Activated CD4-positive, alpha-beta T cell treated with anti-CD3 and anti-CD28 coated beads for 48 hours (primary cell): ENCODE measurements around the gene TGM5.
"Not testable (repeated sequence)": the region's sequence is repeated elsewhere in the genome, so short reads cannot be mapped to it uniquely, and the experiment has no call there.

Experiments used
- DNase-seq: peaks from one replicate; pipeline ENCODE4 v3.0.0-alpha.2; 2020

Gene TGM5

DNA sequence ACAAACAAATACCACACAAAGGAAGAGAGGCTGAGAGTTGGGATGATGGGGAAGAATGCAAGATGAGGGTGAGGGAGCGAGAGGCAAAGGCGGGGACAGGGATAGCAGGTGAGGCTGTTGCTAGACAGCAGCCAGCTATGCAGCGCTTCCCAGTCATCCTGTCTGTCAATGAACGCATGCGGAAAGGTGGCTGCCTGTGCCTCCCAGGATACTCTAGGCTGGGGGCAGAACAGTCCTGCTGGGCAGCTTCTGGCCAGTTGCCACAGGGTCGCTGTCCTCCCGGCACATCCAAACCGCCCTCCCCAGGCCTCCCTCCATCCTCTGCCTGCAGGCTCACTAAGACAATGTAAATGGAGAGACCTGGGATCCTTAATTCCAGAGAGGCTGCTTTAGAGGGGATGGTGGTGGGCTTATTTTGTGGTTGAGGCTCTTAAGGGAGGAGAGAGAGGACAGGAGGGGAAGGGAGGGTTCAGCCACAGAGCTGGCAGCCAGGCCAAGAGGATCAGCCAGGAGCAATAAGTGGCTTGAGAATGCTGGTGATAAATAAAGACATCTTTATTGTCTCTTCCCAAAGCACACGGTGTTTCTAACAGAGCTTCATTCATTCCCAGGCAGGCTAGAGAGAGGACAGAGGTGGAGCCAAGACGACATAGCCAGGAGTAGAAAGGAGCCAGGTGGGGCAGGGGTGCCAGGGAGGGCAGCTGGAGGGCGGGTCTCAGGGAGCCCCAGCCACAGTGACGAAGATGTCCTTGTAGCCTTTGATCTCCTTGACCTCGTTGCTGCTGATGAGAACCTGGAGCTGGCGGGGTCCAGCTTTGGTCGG, 9.2 kb upstream of the TGM5 start:
- DNase-seq = no peak

DNA sequence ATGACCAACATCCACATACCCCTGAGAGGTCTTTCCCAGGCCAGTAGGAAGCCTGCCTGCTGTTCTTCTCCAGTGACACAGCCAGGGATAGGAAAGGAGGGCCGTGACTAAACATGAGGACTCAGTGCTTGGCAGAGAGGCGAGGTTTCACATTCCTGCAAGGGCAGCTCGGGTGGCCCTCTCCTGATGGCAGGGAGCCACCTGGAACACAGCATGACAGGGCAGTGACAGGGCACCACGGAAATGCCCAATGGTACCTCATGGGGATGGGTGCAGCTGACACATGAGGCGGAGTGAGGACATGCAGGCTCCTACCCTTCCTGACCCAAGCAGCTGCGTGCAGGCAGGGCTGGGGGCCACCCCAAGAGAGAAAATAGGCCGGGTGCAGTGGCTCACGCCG, 7.4 kb upstream of the TGM5 start:
- no peak for DNase-seq

DNA sequence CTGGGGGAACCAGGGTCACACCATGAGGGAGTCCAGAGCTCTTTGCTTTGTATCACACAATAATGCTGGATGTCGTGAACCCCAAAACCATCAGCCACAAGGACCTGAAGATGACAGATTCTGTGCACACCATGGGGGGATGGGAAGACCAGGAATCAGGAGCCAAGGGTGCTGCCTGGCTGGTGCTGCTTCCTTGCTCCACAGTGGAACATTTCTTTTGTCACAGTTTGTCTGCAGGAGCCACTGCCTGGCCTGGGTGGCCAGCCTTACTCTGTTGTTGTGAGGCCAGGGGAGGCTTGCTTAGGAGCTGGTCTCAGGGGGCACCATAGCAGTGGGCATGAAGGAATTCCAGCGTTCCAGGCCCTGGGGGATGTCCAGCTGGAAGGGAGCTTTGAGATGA, 6.5 kb upstream of the TGM5 start:
- DNase-seq = no peak

DNA sequence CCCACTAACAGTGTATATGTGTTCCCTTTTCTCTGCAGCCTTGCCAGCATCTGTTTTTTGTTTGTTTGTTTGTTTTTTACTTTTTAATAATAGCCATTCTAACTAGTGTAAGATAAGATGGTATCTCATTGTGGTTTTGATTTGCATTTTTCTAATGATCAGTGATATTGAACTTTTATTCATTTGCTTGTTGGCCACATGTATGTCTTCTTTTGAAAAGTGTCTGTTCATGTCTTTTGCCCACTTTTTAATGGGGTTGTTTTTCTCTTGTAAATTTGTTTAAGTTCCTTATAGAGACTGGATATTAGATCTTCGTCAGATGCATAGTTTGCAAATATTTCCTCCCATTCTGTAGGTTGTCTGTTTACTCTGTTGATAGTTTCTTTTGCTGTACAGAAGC, 5.2 kb upstream of the TGM5 start:
- not testable (repeated sequence) for DNase-seq

DNA sequence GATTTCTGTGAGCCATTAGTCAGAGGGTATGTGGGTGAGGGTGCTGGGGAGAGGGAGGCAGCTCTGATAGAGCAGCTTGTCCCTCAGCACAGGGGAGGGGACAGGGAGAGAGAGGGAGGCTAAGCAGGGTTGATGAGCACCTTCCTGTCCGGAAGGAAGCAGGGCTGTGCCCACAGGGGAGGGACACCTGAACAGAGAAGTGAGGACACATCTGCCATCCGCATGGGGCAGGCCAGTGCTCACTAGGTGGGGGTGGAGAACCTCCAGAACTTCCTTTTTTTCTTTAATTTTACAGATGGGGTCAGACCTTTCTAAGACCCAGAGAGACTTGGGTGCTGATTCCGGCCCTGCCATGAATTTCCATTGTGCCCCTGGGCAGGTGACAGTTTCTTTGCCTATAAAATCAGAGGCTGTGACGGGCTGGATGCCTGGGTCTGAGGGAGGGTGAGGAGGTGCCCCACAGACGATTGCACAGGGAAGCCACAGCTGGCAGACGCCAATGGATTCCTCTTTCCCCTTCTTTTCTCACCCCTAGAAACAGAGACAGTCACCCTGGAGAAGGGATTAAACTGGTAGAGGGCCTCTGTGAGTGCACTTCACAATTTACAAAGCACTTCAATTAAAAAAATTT, 4.1 kb upstream of the TGM5 start:
- DNase-seq = no peak

DNA sequence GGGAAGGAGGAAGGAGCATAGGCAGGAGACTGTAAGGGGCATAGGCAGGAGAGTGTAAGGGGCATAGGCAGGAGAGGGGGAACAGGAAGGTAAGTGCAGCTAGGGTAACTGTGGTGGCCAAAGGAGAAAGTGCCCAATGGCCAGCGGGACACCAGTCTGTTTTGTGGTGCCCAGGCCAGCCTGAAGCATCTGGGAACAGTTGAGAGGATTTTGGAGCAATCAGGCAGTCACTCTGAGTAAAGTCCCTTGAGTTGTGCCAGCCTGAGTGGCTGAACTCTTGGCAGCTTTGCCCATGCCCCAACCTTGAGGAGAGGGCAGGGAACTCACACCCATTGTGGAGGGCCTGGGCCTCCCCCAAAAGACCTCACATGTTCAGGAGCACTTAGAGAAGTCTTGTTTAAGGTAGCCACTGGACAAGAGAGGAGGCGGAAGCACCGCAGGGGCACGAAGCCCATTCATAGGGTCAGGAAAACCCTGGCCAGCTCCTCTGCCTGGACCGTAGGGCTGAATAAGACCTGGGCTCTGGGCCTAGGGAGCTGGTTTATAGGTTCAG, 3.5 kb upstream of the TGM5 start:
- no peak for DNase-seq

DNA sequence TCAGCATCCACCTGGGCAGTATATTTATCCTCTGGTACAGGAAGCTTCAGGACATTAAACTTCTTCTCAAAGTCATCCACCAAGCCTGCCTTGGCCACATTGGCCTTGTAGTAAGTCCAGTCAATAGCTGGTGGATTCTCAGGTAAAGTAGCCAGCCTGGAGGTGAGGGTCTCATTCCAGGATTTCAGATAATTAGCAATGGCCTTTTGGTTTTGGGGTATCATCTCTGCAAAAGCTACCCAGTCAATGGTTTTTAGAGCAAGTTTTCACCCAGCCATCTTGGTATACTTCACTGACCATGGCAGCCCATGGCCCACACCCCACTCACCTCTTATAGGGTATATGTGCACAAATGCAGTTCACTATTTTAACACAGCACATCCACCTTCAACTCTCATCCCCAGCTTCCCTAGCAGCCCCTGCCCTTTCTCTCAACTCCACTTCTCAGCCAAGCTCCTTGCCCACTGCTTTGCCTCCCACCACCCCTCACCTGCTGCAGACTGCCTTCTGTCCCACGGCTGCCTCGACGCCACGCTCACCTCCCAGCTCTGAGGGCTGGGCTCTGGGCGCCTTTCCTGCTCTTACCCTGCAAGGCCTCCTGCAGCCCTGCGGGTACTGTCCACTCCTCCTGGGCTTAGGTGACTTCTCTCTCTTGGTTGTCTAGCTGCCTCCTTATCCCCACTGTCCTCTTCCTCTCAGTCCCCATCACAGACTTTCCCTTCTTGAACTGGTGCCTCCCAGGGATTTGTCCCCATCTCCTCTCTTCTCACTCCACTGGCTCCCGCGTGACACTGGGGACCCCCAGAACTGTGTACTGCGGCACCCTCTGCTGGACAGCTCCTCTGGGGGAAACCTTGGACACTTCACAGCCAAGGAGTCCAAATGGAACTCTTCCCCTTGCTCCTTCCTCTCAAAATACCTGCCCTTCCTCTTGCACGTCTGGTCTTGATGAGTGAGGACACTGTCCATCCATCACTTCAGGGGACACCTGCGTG, 1.7 kb upstream of the TGM5 start:
- DNase-seq = peak; percentile 41

DNA sequence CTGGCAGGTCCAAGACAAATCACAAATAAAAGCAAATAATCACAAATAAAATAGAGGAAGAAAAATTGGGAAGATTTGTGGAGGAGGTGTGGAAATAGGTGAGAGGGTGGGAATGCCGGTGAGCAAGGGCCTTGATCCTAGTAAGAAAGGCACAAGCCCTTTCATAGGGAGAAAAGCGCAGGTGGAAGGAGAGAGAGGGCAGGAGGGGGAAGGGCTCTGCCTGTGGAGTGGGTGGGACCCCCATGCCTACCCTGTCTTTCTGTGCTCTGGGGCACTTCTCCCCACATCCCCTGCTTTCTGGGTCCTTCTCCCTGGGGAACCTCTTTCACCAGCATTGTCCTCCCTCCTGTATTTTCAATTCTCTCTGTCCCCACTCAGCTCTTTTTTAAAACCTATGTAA, 711 bp upstream of the TGM5 start:
- DNase-seq = no peak

DNA sequence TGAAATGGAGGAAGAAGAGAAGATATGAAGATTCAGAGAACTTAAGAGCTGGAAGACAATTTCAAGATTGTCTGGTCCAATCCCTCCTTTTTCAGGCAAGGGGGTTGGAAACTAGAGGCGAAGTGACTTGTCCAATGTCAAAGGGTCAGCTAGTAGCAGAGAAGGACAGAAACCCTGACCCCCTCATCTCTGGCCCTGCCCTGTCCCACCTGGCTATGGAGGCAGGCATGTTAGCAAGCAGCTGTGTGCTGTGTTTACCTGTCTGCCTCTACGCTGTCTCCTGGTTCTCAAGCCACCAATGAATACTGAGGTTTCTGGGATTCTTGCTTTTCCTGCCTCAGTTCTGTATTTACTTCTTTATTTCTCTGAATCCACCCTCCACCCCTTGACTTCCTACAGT, 342 bp downstream of the TGM5 start:
- no peak for DNase-seq

DNA sequence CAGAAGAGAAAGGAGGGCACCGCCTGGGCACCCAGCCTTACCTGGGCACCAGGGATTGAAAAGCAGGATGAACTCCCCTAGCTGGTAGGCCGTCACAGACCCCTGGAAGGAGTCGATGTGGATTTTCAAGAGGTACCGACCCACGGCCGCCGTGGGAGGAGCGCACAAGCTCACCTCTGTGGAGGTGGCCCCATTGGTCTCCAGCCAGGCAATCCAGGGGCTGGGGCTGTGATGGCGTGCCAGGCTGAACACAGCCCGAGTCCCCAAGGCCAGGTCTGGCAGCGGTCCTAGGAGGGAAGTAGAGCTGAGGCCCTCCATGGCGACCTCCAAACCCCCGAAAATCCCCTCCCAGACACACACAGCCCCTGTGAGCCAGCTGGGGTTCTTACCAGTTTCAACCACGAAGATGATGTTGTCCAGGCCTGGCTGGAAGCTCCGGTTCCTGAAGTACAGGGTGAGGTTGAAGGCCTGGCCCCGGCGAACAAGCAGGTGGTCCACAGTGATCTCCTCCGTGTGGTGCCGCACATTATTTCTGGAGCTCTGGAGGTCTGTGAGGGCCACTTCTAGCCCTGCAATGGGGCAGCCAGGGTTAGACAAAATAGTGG, 6.6 kb downstream of the TGM5 start:
- no peak for DNase-seq

DNA sequence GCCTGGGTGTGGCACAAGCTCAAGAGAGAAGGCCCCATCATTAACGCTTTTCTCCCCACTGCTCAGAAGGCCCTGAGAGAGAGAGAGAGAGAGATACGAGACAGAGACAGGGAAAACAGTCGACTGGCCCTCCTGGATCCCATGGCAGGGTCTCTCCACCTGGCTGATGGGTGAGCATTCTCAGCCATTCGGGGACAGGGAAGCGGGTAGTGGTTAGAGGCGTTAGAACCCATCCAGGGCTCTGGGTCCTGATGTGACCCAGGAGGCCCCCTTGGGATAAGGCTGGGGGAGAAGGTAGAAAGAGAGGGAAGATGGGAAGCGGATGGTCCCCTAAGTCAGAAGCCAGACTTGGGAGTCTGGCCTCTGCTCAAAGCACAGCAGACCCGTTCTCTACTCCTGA, 7.9 kb downstream of the TGM5 start:
- DNase-seq = no peak

DNA sequence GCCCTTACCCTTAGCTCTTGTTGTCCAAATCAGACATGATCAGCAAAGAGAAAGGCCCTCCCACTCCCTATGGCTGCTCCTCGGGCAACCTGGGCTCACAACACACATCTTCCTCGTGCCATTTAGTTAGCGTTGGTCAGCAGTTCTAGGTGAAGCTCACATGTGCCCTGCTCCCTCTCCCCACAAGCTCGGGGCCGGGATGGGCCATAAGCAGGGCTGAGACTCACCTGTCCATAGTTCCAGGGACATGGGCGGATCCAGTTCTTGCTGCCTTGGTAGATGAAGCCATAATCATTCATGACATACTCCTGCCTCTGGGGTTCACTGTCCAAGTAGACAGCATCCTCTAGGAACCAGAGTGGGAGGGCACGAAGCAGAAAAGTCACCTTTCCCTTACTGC, 10.4 kb downstream of the TGM5 start:
- no peak for DNase-seq

DNA sequence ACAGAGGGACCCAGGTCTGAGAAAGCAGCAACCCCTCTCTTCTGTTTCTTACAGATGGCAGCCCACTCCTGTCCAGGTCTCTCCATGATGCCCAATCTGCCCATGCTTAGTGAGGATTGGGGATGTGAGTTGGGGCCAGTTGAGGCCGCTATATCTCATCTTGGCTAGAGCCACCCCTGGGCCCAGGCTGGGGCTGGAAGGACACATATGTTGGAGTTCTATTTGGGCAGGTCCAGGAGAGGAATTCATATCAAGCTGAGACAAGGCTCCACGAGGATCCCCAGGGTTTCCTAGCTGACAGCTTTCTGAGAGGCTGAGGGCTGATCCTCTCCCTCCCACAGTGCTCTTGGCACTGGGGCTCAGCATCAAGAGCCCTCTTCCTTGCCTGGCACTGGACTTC, 11.4 kb downstream of the TGM5 start:
- no peak for DNase-seq

DNA sequence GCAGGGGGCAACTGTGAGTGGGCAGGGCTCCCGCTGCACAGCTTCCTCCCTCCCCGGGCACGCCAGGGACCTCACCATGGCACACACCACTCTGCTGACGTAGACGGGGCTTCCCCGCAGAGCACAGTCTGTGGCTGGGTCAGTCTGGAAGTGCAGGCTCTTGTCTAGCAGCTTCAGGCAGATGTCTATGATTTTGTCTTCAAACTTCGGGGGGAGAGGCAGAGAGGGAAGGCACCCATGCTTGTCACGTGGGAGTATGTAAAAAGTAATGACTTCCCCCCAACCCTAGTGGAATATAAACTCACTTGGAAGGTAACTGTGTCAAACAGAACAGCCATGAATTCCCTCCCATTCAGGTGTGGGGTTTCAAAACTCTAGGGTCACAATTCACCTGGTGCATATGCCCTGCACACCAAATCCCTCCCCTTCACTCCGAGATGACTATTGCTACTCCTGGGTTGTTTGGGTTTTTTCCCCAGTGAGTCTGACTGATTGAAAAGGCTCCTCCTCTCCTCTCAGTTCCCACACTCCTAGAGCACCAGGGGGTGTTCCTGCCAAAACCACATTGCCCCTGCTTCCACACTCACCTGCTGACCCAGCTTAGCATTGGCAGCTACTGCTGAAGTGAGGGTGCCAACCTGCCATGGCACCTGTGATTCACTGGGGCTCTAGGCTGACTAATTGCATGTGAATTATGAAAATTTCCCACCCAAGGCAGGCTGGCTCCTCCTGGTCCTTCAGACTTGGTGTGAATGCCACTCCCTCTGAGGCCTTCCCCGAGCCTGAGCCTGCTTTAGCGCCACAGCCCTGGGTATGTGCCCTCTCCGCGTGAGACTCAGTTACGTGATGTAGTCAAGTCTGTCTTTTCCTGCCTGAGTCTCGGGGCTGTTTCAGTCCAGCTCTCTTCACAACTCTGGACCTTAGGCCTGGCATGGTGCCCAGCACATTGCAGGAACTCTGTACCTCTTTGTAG, 13.0 kb downstream of the TGM5 start:
- DNase-seq = peak; percentile 43

DNA sequence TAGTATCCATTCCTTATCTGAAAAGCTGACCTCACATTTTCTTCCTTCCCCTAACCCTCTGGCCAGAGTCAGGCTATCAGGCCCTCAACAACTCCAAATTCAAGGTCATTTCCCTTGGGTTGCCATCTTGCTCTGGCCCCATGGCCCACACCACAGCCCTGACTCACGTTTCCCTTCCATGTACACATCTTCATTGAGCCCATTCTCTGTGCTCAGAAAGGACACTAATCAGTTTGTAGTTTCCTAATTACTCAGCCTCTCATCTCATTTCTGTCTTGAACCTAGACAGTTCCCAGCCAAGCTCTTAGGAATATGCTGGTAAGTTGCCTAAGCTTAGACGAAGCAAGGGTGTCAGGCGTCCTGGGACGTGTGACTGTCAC, 14.9 kb downstream of the TGM5 start:
- DNase-seq = peak; percentile 55

DNA sequence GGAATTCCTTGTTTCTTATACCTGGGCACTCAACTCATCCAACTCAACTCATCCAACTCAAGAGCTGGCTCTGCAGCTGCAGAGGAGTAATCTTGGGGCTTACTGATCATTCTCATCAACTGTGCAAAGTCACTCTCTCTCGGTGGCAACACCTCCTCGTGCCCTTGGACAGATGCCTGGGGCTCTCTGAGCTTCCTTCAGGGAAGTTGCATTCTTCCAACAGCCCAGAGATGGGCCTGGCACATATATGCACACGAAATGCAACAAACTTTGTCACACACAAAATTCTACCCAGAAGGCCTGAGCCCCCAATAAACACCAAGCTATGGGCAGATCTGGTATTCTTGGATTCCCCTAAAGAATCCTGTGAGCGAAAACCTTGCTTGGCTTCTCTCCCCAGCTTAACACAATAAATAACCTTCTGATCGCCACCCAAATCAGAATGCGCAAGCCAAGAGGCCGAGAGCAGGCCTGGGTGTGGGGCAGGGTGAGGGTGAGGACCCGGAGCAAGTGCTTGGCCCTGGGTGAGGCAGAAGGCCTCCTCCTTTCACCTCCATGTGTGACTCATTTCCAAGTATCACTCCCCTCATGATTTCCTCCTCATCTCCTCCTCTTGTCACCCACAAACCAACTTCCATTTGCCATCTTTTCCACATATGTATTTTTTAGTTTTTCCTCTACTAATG, 15.4 kb downstream of the TGM5 start:
- peak; percentile 20 for DNase-seq

DNA sequence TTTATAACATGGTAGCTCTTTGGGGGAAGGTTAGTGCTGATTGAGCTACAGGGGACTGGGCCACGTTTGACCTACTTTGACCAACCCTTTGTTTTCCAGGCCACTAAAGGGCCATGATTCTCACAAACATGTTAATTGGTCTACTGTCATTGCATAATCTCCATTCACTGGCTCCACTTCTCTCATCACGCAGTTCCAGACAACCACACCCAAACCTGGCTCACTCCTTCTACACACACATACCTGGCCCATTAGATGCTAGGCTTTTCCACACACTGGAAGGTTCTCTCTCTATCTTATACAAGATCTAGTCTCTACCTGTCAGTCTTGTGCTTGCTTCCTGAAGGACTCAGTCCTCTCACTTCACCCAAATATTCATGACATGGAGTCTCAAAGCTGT, 15.9 kb downstream of the TGM5 start:
- no peak for DNase-seq

DNA sequence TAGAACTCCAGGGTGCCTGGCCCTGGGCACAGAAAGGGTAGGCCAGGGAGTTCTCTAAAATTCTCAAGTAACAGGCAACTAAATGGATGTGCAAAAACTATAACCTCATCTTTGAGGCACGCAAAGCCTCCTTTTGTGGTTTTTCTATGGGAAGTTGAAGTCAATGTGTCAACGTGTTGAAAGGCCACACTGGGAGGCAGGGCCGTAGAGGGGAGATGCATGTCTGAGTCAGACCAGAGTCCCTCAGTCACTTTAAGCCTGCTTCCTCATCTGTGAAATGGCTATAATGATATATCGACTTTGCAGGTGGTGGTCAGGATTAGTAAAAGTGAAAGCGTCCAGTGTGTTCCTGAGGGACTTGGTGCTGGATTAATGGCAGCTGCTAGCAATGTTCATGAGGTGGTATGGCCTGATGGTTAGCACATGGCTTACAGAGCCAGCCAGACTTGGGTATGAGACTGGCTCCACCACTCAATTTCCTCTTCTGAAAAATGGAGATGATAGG, 17.0 kb downstream of the TGM5 start:
- DNase-seq = peak; percentile 49

DNA sequence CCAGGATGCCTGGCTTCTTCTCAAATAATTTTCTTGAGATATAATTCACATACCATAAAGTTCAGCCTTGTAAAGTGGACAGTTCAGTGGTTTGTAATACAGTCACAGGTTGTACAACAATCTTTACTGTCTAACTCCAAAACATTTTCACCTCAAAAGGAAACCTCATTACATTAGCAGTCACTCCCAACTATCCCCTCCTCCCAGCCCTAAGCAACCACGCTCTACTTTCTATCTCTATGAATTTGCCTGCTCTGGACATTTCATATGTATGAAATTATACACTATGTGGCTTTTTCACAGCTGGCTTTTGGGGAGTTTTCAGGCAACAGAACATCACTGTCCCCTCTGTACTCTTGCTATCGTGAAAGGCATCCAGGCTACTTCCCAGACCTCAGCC, 17.5 kb downstream of the TGM5 start:
- no peak for DNase-seq

DNA sequence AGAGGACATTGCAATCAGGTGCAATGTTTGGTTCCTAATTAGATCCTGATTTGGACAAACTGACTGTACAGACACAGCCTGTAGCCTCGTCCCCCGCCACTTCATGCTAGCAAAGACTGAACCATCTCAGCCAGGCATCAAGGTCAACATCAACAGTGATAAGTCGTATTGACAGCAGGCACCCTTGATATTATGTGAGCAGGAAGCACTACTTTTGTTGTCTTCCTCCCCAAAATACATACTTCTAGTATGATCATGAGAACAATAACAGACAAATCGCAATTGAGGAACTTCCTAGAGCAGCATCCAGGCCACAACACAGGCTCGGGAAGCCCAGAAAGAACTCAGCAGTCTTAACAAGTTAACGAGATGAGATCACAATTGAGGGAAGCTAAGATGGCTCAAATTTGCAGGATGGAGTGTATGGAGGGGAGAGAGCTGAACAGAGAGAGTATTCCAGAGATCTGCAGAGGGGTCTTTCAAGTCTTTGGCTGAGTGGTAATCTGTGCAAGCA, 20.4 kb downstream of the TGM5 start:
- no peak for DNase-seq

DNA sequence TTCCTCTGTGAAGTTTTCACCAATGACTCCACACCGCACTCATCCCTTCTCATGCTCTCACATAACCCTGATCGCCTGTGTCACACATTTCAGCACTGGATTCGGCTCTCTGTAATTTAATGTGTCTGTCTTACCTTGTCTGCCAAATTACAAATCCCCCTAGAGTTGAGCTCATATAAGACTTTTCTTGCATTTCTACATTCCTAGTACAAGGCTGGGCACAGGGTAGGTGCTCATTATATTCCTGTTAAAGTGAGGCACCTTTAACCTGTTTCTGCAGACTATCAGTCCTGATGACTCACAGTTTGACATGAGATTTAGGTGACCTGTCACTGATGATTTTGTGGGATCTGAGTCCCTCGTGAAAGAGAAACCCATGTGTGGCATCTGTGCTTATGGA, 22.6 kb downstream of the TGM5 start:
- no peak for DNase-seq
